Endothelial cell of umbilical vein (primary cell): ENCODE results near the gene PRSS36. TPM values are rescaled to one million over a fixed set of nuclear protein-coding genes. Genes with fewer than 3 reads are reported as not detected.

Experiments
- BruUV-seq: library from RNA; stranded (reverse); fragments of 400-500 nt; replicated peaks from 2 replicates; lab custom pipeline; 2021; lab: Mats Ljungman, UMichigan
- CTCF ChIA-PET: fragments of 300-600, 350-600 bp; sonication (Branson Sonifier 250); formaldehyde crosslinking; loops from one replicate; lab custom pipeline; 2021; ENCODE audit warnings: antibody characterized with exemption, inconsistent platforms; lab: Charles Lee
- POLR2A ChIA-PET: fragments of 300-600, 350-600 bp; sonication (Branson Sonifier 250); formaldehyde crosslinking; loops from one replicate; lab custom pipeline; 2021; ENCODE audit warnings: antibody characterized with exemption, inconsistent platforms; lab: Charles Lee
- DNase-seq: peaks from one replicate; pipeline ENCODE4 v3.0.0-alpha.2; 2011; ENCODE audit warnings: low read depth, low spot score
- FAIRE-seq: peaks from 2 replicates; lab custom pipeline; 2011; peaks lifted over from hg19 to GRCh38; lab: Jason Lieb, UNC
- H2AFZ ChIP-seq: 2 replicates; pipeline ENCODE4 v1.6.0; 2012; ENCODE audit warnings: low read depth, low read length, control low read depth, inconsistent platforms
- H3K27ac ChIP-seq: 2 replicates; pipeline ENCODE4 v1.5.1; 2011; ENCODE audit warnings: low read depth, mild to moderate bottlenecking, control low read depth, low read length, moderate library complexity; ENCODE audit not compliant: insufficient read depth
- H3K27me3 ChIP-seq, 2 experiments: 2 replicates each; pipeline versions ENCODE4 v1.6.0 to v1.6.1; 2011; ENCODE audit warnings: low read length in 2 of 2, mixed read lengths in 1 of 2; ENCODE audit not compliant: control insufficient read depth in 2 of 2, insufficient read depth in 2 of 2
- H3K36me3 ChIP-seq, 2 experiments: 2 replicates in 1 of 2; 3 replicates in 1 of 2; pipeline ENCODE4 v1.5.1; 2011; ENCODE audit warnings: low read length in 2 of 2, mild to moderate bottlenecking in 1 of 2, moderate library complexity in 1 of 2; ENCODE audit not compliant: control insufficient read depth in 2 of 2, insufficient read depth in 2 of 2; ENCODE audit errors: extremely low read depth in 1 of 2
- H3K4me1 ChIP-seq: 3 replicates; pipeline ENCODE4 v1.5.1; 2011; ENCODE audit warnings: mild to moderate bottlenecking, low read length; ENCODE audit not compliant: control insufficient read depth, insufficient read depth; ENCODE audit errors: extremely low read depth
- H3K4me2 ChIP-seq: 2 replicates; pipeline ENCODE4 v1.6.1; 2011; ENCODE audit warnings: low read length, control low read depth, mixed read lengths; ENCODE audit not compliant: insufficient read depth
- H3K4me3 ChIP-seq, 3 experiments: fragments of 200-600 bp in 1 of 3; sonication (generic), shearing (Covaris generic) in 1 of 3; replicated peaks in 1 of 3; 2 replicates each; pipeline ENCODE4 v1.5.1; 2011 to 2016; ENCODE audit warnings: control low read depth in 3 of 3, low read length in 3 of 3, mild to moderate bottlenecking in 2 of 3, inconsistent platforms in 1 of 3, low read depth in 1 of 3, moderate library complexity in 1 of 3; ENCODE audit not compliant: insufficient read depth in 1 of 3
- H3K79me2 ChIP-seq: 2 replicates; pipeline ENCODE4 v1.6.0; 2012; ENCODE audit warnings: low read length, inconsistent platforms; ENCODE audit not compliant: control insufficient read depth, insufficient read depth
- H3K9ac ChIP-seq: replicated peaks from 2 replicates; pipeline ENCODE3; 2011; ENCODE audit warnings: low read length, control low read depth; ENCODE audit not compliant: insufficient read depth; ENCODE audit errors: extremely low read depth
- H3K9me1 ChIP-seq: replicated peaks from 3 replicates; pipeline ENCODE4 v1.6.0; 2011; ENCODE audit warnings: mild to moderate bottlenecking, low read length; ENCODE audit not compliant: control insufficient read depth, insufficient read depth; ENCODE audit errors: extremely low read depth
- H3K9me3 ChIP-seq: replicated peaks from 2 replicates; pipeline ENCODE4 v1.5.1; 2012; ENCODE audit warnings: low read length, inconsistent platforms; ENCODE audit not compliant: control insufficient read depth, insufficient read depth
- H4K20me1 ChIP-seq: replicated peaks from 2 replicates; pipeline ENCODE3; 2011; ENCODE audit warnings: mild to moderate bottlenecking, low read length; ENCODE audit not compliant: control insufficient read depth, insufficient read depth; ENCODE audit errors: extremely low read depth
- GATA2 ChIP-seq: IDR thresholded peaks from 2 replicates; pipeline ENCODE4 v1.7.0; 2011; ENCODE audit warnings: low read depth, mild to moderate bottlenecking, moderate library complexity, mixed read lengths, low read length; ENCODE audit not compliant: insufficient read length, insufficient read depth
- JUN ChIP-seq: IDR thresholded peaks from 2 replicates; pipeline ENCODE4 v1.6.1; 2011; ENCODE audit warnings: borderline replicate concordance, low read depth; ENCODE audit not compliant: insufficient read length, insufficient read depth
- MAX ChIP-seq: IDR thresholded peaks from 2 replicates; pipeline ENCODE4 v1.6.1; 2011; ENCODE audit not compliant: insufficient read depth, insufficient read length
- POLR2A ChIP-seq: IDR thresholded peaks from 2 replicates; pipeline ENCODE4 v1.6.1; 2012; ENCODE audit warnings: low read depth, mild to moderate bottlenecking, control low read depth, low read length
- POLR2AphosphoS5 ChIP-seq: IDR thresholded peaks from 2 replicates; pipeline ENCODE4 v1.6.1; 2012; ENCODE audit warnings: low read depth, mild to moderate bottlenecking, control low read depth, low read length, moderate library complexity; ENCODE audit not compliant: insufficient read depth
- dilution Hi-C: fragments of 300-500 bp; cut with MboI; formaldehyde crosslinking; loops from one replicate; pipeline ENCODE4 v1.15.0; 2019; ENCODE audit warnings: low sequenced_read_pairs; ENCODE audit not compliant: extremely low pct_ligation_motif_present
- intact Hi-C: fragments of 100-400 bp; cut with micrococcal nuclease; formaldehyde crosslinking; loops from one replicate; pipeline ENCODE4 v1.10.0; 2022
- polyA plus RNA-seq, 4 experiments: library from polyadenylated mRNA; depleted of rRNA in 3 of 4; stranded (reverse) in 3 of 4; unstranded in 1 of 4; fragments of >200 nt; gene quantifications; 2 replicates each; pipeline versions ENCODE4 v1.2.1 to v1.2.3, GENCODE V29; 2011 to 2012; ENCODE audit warnings: missing spikeins in 1 of 4
- total RNA-seq: library from RNA; stranded (reverse); gene quantifications from 2 replicates; pipeline ENCODE4 v1.2.3, GENCODE V29; 2021

The PRSS36 gene
- total and polyA plus RNA-seq, 2 donors (not counting 3 experiments of a cell fraction or from before 2014, with no cell fraction given) = 0.57 TPM; not detected in 1

- H3K9me1 ChIP-seq = no peaks in the 10 kb centered on the region
- peaks cover 13 to 21% of the 10 kb centered on the region in 2 experiments for H3K27me3 ChIP-seq
- H3K36me3 ChIP-seq = no peaks in the 10 kb centered on the region
- H3K27ac ChIP-seq = no peak overlapping the region
- H4K20me1 ChIP-seq = no peaks in the 10 kb centered on the region
- DNase-seq (no peak), FAIRE-seq (no peak)
- dilution Hi-C loops = no loop called here
- intact Hi-C loops = loop anchor here (2.0 to 5.0 kb wide), 2 partner anchors 36 to 726 kb away; partner anchors contain the start of gene BCKDK
- no peak overlapping the region for H3K4me2 ChIP-seq
- no peaks in the 10 kb centered on the region for H3K79me2 ChIP-seq
- peaks cover 13% of the 10 kb centered on the region for H3K4me1 ChIP-seq
- H3K4me3 ChIP-seq = no peak overlapping the region
- TF ChIP-seq POLR2AphosphoS5 (no peak), POLR2A (no peak), JUN (no peak), GATA2 (no peak), MAX (no peak)
- H2AFZ ChIP-seq = peak overlapping the region; percentile 96
- ChIA-PET POLR2A (interaction anchor here (2.7 kb wide), 2 partner anchors 26 to 37 kb away, joined by 31 to 37 read pairs; partner anchors contain the start of genes FUS and KAT8), CTCF (interaction anchor here (0.7 to 2.6 kb wide), 35 partner anchors 9 to 726 kb away, joined by 3 to 31 read pairs (median 7); partner anchors contain the start of genes ARMC5, FUS, HSD3B7 and KAT8)
- no peak overlapping the region for H3K9ac ChIP-seq
- BruUV-seq = no TSS peak
- H3K9me3 ChIP-seq = no peaks in the 10 kb centered on the region
Observed at GRCh38 chr16:31143011-31143693, 6.7 kb downstream of the PRSS36 start.
